ENCODE data around the gene MRPL21.

MRPL21 gene

GRCh38 chr11:68848429-68848828 lies 55.2 kb downstream of the MRPL21 start:
- H3K9ac ChIP-seq (ENCODE audit: low read length) = no peak overlapping the region
- no peaks in the 10 kb centered on the region for H3K4me1 ChIP-seq (ENCODE audit: control insufficient read depth, insufficient read depth, low read length)
- no peaks in the 10 kb centered on the region for H3K36me3 ChIP-seq (ENCODE audit: control insufficient read depth, insufficient read depth, low read length)
- no peak overlapping the region for H3K4me3 ChIP-seq (ENCODE audit: low read length)
- no peaks in the 10 kb centered on the region for H3K27me3 ChIP-seq (ENCODE audit: control insufficient read depth, insufficient read depth, low read length)
- H3K27ac ChIP-seq (ENCODE audit: low read depth, low read length) = no peak overlapping the region

GRCh38 chr11:68847395-68847794 lies 56.2 kb downstream of the MRPL21 start:
- H3K4me3 ChIP-seq (ENCODE audit: low read length) = no peak overlapping the region
- H3K4me1 ChIP-seq (ENCODE audit: control insufficient read depth, insufficient read depth, low read length) = peaks cover under 1% of the 10 kb centered on the region
- no peak overlapping the region for H3K27ac ChIP-seq (ENCODE audit: low read depth, low read length)
- no peaks in the 10 kb centered on the region for H3K27me3 ChIP-seq (ENCODE audit: control insufficient read depth, insufficient read depth, low read length)
- H3K9ac ChIP-seq (ENCODE audit: low read length) = no peak overlapping the region
- no peaks in the 10 kb centered on the region for H3K36me3 ChIP-seq (ENCODE audit: control insufficient read depth, insufficient read depth, low read length)

- Histone ChIP-seq H3K36me3 (ENCODE audit: control insufficient read depth, insufficient read depth, low read length) (no peaks in the 10 kb centered on the region), H3K27me3 (ENCODE audit: control insufficient read depth, insufficient read depth, low read length) (no peaks in the 10 kb centered on the region), H3K27ac (ENCODE audit: low read depth, low read length) (no peak overlapping the region), H3K4me1 (ENCODE audit: control insufficient read depth, insufficient read depth, low read length) (peaks cover 4% of the 10 kb centered on the region), H3K4me3 (ENCODE audit: low read length) (no peak overlapping the region), H3K9ac (ENCODE audit: low read length) (no peak overlapping the region)
These were observed 58.2 kb downstream of the MRPL21 start for GRCh38 chr11:68845351-68846002.

DNA sequence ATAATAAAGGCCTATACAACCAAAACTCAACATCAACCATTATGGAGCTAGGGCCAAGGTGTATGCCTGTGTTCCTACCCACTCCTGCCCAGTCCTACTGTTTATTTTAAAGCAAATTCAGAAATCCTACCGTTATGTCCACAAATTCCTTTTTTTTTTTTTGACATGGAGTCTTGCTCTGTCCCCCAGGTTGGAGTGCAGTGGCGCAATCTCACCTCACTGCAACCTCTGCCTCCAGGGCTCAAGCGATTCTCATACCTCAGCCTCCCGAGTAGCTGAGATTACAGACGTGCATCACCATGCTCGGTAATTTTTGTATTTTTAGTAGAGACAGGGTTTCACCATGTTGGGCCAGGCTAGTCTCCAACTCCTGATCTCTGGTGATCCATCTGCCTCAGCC lies 58.8 kb downstream of the MRPL21 start:
- Histone ChIP-seq H3K4me1 (ENCODE audit: control insufficient read depth, insufficient read depth, low read length) (peaks cover 9% of the 10 kb centered on the region), H3K27ac (ENCODE audit: low read depth, low read length) (no peak overlapping the region), H3K27me3 (ENCODE audit: control insufficient read depth, insufficient read depth, low read length) (no peaks in the 10 kb centered on the region), H3K36me3 (ENCODE audit: control insufficient read depth, insufficient read depth, low read length) (no peaks in the 10 kb centered on the region), H3K4me3 (ENCODE audit: low read length) (no peak overlapping the region), H3K9ac (ENCODE audit: low read length) (no peak overlapping the region)

GRCh38 chr11:68844376-68844775 lies 59.3 kb downstream of the MRPL21 start:
- Histone ChIP-seq H3K4me1 (ENCODE audit: control insufficient read depth, insufficient read depth, low read length) (peaks cover 13% of the 10 kb centered on the region), H3K27me3 (ENCODE audit: control insufficient read depth, insufficient read depth, low read length) (no peaks in the 10 kb centered on the region), H3K4me3 (ENCODE audit: low read length) (peak overlapping the region; percentile 63), H3K27ac (ENCODE audit: low read depth, low read length) (no peak overlapping the region), H3K36me3 (ENCODE audit: control insufficient read depth, insufficient read depth, low read length) (no peaks in the 10 kb centered on the region), H3K9ac (ENCODE audit: low read length) (no peak overlapping the region)

- Histone ChIP-seq H3K27me3 (ENCODE audit: control insufficient read depth, insufficient read depth, low read length) (no peaks in the 10 kb centered on the region), H3K9ac (ENCODE audit: low read length) (no peak overlapping the region), H3K4me3 (ENCODE audit: low read length) (peak overlapping the region; percentile 63), H3K36me3 (ENCODE audit: control insufficient read depth, insufficient read depth, low read length) (no peaks in the 10 kb centered on the region), H3K27ac (ENCODE audit: low read depth, low read length) (no peak overlapping the region), H3K4me1 (ENCODE audit: control insufficient read depth, insufficient read depth, low read length) (peaks cover 14% of the 10 kb centered on the region)
These were observed 59.8 kb downstream of the MRPL21 start for GRCh38 chr11:68843703-68844312.

DNA sequence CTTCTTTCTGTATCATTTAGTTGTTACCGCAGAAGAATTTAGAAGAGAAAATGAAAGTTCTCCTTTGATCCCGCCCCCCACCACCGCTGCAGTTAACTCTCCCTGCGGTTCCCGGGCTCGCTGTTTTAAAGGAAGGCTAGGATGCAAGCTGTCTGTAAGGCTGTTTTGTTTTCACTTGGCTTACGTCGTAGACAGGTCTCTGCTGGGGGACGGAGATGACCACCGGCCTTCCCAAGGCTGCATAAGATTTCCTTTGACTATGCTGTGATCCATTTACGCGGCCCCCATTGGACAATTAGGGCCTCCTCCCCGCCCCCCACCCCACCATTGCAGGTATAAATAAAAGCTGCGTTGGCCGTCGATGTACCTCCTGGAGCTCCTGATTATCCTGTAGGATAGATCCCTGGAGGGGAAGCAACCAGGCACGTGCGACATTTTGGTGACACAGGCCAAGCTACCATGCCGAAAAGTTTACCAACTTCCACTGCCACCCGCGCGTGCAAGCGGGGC lies 60.5 kb downstream of the MRPL21 start:
- H3K27ac ChIP-seq (ENCODE audit: low read depth, low read length) = no peak overlapping the region
- no peaks in the 10 kb centered on the region for H3K36me3 ChIP-seq (ENCODE audit: control insufficient read depth, insufficient read depth, low read length)
- H3K9ac ChIP-seq (ENCODE audit: low read length) = peak overlapping the region; percentile 36
- H3K27me3 ChIP-seq (ENCODE audit: control insufficient read depth, insufficient read depth, low read length) = no peaks in the 10 kb centered on the region
- peaks cover 21% of the 10 kb centered on the region for H3K4me1 ChIP-seq (ENCODE audit: control insufficient read depth, insufficient read depth, low read length)
- H3K4me3 ChIP-seq (ENCODE audit: low read length) = peak overlapping the region; percentile 63

GRCh38 chr11:68842427-68843051 lies 61.1 kb downstream of the MRPL21 start:
- Histone ChIP-seq H3K27ac (ENCODE audit: low read depth, low read length) (peak overlapping the region; percentile 27), H3K4me1 (ENCODE audit: control insufficient read depth, insufficient read depth, low read length) (peaks cover 27% of the 10 kb centered on the region), H3K27me3 (ENCODE audit: control insufficient read depth, insufficient read depth, low read length) (no peaks in the 10 kb centered on the region)

GRCh38 chr11:68841718-68842426 lies 61.8 kb downstream of the MRPL21 start, which contains the start of gene CPT1A:
Gene CPT1A (minus strand): TSS chr11:68841916. CDS start chr11:68815474, 26,442 bp downstream.
- Histone ChIP-seq H3K27me3 (ENCODE audit: control insufficient read depth, insufficient read depth, low read length) (no peaks in the 10 kb centered on the region), H3K9ac (ENCODE audit: low read length) (peak within 1 kb of the TSS; percentile 90), H3K4me1 (ENCODE audit: control insufficient read depth, insufficient read depth, low read length) (peaks cover 32% of the 10 kb centered on the region), H3K36me3 (ENCODE audit: control insufficient read depth, insufficient read depth, low read length) (peaks cover 2% of the 10 kb centered on the region), H3K4me3 (ENCODE audit: low read length) (peak within 1 kb of the TSS; percentile 93), H3K27ac (ENCODE audit: low read depth, low read length) (peak within 1 kb of the TSS; percentile 98)

More at GRCh38 chr11:68842427-68843051, 61.1 kb downstream of the MRPL21 start:
- Histone ChIP-seq H3K4me3 (ENCODE audit: low read length) (peak overlapping the region; percentile 63), H3K9ac (ENCODE audit: low read length) (peak overlapping the region; percentile 36), H3K36me3 (ENCODE audit: control insufficient read depth, insufficient read depth, low read length) (peaks cover 2% of the 10 kb centered on the region)
